MG63 (cell line): ENCODE measurements around the gene AHRR. TPM values are rescaled to one million over a fixed set of nuclear protein-coding genes. Genes with fewer than 3 reads are reported as not detected.
A peak's percentile ranks its signal among the peaks of the same experiment; 100 is the strongest.

Experiments used
- DNase-seq: peaks from one replicate; pipeline ENCODE4 v3.0.0-alpha.2; 2020
- H3K27me3 ChIP-seq: fragments of 250-450 bp; sonication (Bioruptor Pico); 2 replicates; pipeline ENCODE4 v1.5.1; 2020; ENCODE audit warnings: mild to moderate bottlenecking, moderate library complexity
- H3K36me3 ChIP-seq: fragments of 250-450 bp; sonication (Bioruptor Pico); 2 replicates; pipeline ENCODE4 v1.5.1; 2020; ENCODE audit warnings: mild to moderate bottlenecking, moderate library complexity
- H3K4me3 ChIP-seq: fragments of 250-450 bp; sonication (Bioruptor Pico); 2 replicates; pipeline ENCODE4 v1.5.1; 2020; ENCODE audit warnings: mild to moderate bottlenecking, moderate library complexity
- H3K9me3 ChIP-seq: fragments of 250-450 bp; sonication (Bioruptor Pico); 2 replicates; pipeline ENCODE4 v1.5.1; 2020; ENCODE audit warnings: mild to moderate bottlenecking, moderate library complexity
- total RNA-seq: library from RNA; depleted of rRNA; stranded (reverse); fragments of >200 nt; shearing (Covaris generic); gene quantifications from 2 replicates; pipeline ENCODE4 v1.2.3, GENCODE V29; 2014; ENCODE audit warnings: low replicate concordance

AHRR gene
- total RNA-seq, 1 experiment from 2014 or later, result 24.5 TPM

DNA sequence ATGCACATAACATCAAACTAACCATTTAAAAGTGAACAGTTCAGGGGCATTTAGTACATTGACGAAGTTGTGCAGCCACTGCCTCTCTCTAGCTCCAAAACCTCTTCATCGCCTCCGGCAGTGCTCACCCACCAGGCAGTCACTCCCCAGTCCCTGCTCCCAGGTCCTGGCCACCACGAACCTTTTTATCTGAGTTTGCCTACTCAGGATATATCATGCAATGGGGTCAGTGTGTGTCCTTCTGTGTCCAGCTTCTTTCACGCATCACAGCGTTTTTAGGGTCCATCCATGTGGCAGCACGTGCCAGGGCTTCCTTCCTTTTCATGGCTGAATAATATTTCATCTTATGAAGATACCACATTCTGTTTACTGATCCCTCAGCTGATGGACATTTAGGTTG, 4.6 kb downstream of the AHRR start:
- DNase-seq, result no peak
- H3K9me3 ChIP-seq, result no peaks in the 10 kb centered on the region
- H3K4me3 ChIP-seq, result no peak overlapping the region
- H3K27me3 ChIP-seq, result no peaks in the 10 kb centered on the region
- H3K36me3 ChIP-seq, result peaks cover 32% of the 10 kb centered on the region

GRCh38 chr5:329121-329735, 7.7 kb downstream of the AHRR start:
- no peak overlapping the region for H3K4me3 ChIP-seq

DNA sequence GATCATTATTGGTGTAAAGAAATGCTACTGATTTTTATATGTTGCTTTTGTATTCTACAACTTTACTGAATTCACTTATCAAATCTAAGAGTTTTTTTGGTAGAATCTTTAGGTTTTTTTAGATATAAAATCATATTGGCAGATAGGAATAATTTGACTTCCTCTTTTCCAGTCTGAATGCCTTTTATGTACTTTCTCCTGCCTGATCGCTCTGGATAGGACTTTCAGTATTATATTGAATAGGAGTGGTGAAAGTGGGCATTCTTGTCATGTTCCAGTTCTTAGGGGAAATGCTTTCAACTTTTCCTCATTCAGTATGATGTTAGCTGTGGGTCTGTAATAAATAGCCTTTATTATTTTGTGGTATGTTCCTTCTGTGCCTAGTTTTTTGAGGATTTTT, 8.3 kb downstream of the AHRR start:
- DNase-seq, result no peak
- H3K36me3 ChIP-seq, result peaks cover 20% of the 10 kb centered on the region
- H3K27me3 ChIP-seq, result no peaks in the 10 kb centered on the region
- H3K4me3 ChIP-seq, result no peak overlapping the region
- H3K9me3 ChIP-seq, result no peaks in the 10 kb centered on the region

More at GRCh38 chr5:329121-329735, 7.7 kb downstream of the AHRR start:
- Histone ChIP-seq H3K9me3 (no peaks in the 10 kb centered on the region), H3K27me3 (no peaks in the 10 kb centered on the region), H3K36me3 (peaks cover 21% of the 10 kb centered on the region)
- no peak for DNase-seq

- Histone ChIP-seq H3K4me3 (no peak overlapping the region), H3K27me3 (no peaks in the 10 kb centered on the region)
- DNase-seq, result no peak
Observed at GRCh38 chr5:332843-333242, 11.3 kb downstream of the AHRR start.

DNA sequence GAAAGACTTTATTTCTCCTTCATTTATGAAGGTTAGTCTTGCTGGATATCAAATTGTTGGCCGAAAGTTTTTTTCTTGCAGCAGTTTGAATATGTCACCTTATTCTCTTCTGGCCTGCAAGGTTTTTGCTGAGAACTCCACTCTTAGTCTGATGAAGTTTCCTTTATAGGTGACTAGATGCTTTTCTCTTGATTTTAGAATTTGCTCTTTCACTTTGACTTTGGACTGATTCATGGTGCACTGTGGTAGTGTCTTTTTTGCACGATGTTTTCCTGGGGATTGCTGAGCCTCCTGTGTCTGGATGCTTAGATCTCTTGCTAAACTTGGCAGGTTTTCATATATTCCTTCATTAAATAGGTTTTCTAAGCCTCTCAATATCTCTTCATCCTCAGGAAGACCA, 12.4 kb downstream of the AHRR start:
- no peaks in the 10 kb centered on the region for H3K9me3 ChIP-seq
- no peaks in the 10 kb centered on the region for H3K27me3 ChIP-seq
- no peak overlapping the region for H3K4me3 ChIP-seq
- no peak for DNase-seq
- peaks cover 9% of the 10 kb centered on the region for H3K36me3 ChIP-seq

More at GRCh38 chr5:332843-333242, 11.3 kb downstream of the AHRR start:
- Histone ChIP-seq H3K9me3 (no peaks in the 10 kb centered on the region), H3K36me3 (peaks cover 7% of the 10 kb centered on the region)

- H3K4me3 ChIP-seq, result no peak overlapping the region
- H3K27me3 ChIP-seq, result no peaks in the 10 kb centered on the region
- no peak for DNase-seq
- H3K9me3 ChIP-seq, result no peaks in the 10 kb centered on the region
- H3K36me3 ChIP-seq, result peaks cover 15% of the 10 kb centered on the region
Observed at GRCh38 chr5:334903-335739, 13.6 kb downstream of the AHRR start.

DNA sequence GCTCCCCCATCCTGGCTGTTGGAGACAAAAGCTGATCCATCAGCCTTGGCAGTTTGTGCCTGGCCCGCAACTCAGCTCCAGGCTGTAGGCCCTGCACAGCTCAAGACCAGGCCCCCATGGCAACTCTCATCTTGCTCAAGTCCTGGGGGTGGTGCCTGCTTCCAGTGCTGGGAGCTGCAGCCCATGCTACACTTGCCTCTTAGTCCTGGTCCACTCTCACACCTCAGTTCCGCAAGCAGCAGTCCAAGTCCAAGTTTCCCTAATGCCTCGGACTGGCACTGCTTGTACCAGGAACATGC, 14.2 kb downstream of the AHRR start:
- H3K36me3 ChIP-seq, result peaks cover 17% of the 10 kb centered on the region
- no peak overlapping the region for H3K4me3 ChIP-seq
- no peaks in the 10 kb centered on the region for H3K27me3 ChIP-seq
- no peak for DNase-seq
- H3K9me3 ChIP-seq, result no peaks in the 10 kb centered on the region

DNA sequence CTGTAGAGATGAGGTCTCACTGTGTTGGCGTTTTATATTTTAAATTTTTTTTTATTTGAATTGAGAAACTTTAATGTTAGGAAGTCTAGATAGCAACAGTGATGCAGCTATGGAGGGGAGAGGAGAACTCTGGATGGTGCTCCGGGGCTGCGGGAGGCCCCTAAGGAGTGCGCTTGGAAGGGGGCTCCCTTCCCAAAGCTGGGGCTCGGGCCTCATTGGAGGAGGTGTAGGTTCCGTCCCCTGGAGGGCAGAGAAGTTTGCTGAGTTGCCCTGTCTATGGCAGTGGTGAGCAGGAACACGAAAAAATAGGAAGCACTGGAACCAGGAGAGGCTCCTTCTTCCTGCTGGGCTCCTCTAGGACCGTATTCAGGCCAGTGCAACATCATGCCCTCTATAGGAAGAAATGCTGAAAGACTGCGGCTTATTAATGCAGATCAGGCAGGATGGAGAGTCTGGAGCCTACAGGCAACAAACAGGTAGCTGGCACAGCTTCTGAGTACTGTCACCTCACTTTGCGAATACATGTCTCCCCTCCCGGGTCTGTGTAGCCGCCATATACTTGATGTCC, 16.1 kb downstream of the AHRR start:
- Histone ChIP-seq H3K27me3 (no peaks in the 10 kb centered on the region), H3K9me3 (no peaks in the 10 kb centered on the region), H3K4me3 (no peak overlapping the region), H3K36me3 (peaks cover 17% of the 10 kb centered on the region)
- DNase-seq, result no peak

DNA sequence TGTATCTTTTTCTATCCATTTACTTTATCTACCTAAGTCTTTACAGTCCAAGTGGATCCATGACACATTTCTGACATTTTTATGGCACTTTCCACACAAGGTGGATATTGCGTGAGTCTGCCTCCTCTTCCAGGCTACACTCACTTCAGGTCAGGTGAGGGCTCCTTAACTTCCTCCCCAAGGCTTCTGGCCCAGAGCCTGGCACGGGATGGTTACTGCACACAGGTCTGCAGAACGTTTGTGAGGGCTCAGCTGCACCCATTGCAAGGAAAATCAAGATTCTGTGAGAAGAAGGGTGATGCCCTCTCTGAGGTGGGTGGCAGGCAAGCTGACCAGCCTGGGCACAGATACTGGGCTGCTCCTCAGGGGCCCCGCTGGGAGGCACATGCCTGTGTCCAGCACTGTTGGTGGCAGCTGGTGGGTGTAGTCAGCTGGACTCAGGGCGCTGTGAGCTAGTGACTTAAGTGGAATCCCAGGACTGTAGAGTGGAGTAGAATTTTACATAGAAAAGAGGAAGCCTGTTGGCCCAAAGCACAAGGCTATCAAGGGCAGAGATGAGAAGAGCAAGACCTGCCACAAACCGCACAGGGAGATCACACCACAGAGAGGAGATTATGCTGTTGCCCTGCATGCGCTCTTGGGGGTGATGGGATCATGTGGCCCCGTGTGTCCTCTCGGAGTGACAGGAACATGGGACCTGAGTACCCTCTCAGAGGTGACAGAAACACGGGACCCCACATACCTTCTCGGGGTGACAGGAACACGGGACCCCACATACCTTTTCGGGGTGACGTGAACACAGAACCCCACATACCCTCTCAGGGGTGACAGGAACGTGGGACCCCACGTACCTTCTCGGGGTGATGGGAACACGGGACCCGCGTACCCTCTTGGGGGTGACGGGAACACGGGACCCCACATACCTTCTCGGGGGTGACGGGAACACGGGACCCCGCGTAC, 21.3 kb downstream of the AHRR start:
- Histone ChIP-seq H3K36me3 (peaks cover 25% of the 10 kb centered on the region), H3K4me3 (no peak overlapping the region), H3K27me3 (no peaks in the 10 kb centered on the region), H3K9me3 (no peaks in the 10 kb centered on the region)
- no peak for DNase-seq

DNA sequence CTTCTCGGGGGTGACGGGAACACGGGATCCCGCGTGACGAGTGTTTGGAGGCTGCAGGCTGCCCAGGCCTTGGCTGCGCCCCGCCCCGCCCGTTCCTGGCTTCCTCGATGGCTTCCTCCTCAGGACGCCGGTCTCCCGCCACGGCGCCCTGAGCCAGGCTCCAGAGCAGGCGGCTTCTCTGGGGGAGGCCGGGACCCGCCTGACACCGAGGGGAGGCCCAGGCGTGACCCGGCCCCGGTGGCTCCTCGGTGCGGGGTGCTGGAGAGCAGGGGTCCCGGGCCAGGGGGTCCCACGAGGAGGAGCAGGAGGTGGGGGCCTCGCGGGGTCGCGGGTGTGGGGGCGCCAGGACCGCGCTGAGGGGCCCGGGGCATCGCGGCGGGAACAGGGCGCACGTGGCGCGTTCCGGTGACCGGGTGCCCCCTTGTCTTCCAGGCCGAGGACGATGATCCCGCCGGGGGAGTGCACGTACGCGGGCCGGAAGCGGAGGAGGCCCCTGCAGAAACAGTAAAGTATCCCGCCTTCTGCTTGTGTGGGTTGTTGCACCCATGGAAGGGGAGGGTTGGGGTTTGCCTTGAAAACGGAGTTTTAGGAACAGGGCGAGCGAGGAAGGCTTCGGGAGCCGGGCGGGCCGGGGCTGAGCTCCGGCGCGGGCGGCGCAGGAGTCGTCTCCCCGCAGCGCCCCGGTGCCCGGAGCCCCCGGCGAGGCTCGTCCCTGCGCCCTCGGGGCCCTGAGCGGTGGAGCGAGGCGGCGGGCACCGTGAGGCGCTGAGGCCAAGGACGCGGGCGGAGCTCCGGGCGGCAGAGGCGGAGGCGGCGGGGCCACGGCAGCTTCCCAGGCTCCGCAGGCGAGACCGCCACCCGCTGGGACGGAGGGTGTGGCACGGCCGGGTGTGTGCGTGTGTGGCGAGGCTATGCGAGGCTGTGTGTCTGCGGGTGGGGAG, 22.2 kb downstream of the AHRR start:
- Histone ChIP-seq H3K9me3 (no peaks in the 10 kb centered on the region), H3K36me3 (peaks cover 27% of the 10 kb centered on the region), H3K4me3 (no peak overlapping the region), H3K27me3 (no peaks in the 10 kb centered on the region)
- DNase-seq, result peak; percentile 84

DNA sequence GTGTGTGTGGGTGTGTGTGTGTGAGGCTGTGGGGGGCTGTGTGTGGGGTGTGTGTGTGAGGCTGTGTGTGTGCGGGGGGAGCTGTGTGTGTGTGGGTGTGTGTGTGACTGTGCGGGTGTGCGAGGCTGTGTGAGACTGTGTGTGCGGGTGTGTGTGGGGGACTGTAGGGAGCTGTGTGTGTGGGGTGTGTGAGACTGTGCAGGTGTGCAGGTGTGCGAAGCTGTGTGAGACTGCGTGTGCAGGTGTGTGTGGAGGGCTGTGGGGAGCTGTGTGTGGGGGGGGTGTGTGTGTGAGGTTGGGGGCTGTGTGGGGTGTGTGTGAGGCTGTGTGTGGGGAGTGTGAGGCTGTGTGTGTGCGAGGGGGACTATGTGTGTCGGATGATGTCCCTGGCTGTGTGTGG, 23.2 kb downstream of the AHRR start:
- Histone ChIP-seq H3K4me3 (no peak overlapping the region), H3K9me3 (no peaks in the 10 kb centered on the region), H3K27me3 (no peaks in the 10 kb centered on the region), H3K36me3 (peaks cover 27% of the 10 kb centered on the region)
- no peak for DNase-seq

- DNase-seq, result no peak
- Histone ChIP-seq H3K27me3 (no peaks in the 10 kb centered on the region), H3K9me3 (no peaks in the 10 kb centered on the region), H3K4me3 (no peak overlapping the region), H3K36me3 (peaks cover 23% of the 10 kb centered on the region)
Observed at GRCh38 chr5:345404-346195, 24.1 kb downstream of the AHRR start.

DNA sequence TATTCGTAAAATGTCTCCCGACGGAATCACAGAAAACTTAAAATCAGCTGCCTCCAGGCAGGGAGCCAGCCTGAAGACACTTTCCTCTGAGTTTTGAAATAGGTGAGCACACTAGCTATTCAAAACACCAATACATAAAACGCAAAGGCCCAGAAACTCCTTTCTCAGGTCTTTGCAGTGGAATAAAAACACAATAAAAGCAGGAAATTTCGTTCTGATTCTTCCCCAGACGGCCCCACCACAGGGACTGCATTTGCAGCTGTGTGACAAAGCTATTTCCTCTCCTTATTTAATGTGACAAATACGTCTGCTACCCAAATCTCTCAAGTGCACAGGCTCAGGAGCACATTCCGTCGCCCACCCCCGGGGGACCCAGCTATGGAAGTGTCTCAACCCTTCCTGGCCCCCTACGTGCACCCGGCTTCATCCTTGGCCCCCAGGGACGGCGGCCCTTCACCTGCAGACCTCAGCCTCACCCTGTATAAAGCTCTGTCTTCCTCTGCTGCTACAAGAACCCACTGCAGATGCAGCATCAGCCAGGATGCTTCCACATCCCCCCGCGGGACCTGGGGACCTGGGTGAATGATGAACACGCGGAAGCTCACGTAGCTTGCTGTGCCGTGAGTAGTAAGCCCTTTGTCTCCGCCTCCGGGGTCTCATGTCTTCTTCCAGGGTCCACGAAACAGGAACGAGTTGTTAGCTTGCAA, 24.9 kb downstream of the AHRR start:
- peaks cover 30% of the 10 kb centered on the region for H3K36me3 ChIP-seq
- H3K9me3 ChIP-seq, result no peaks in the 10 kb centered on the region
- no peak for DNase-seq
- no peak overlapping the region for H3K4me3 ChIP-seq
- no peaks in the 10 kb centered on the region for H3K27me3 ChIP-seq

- Histone ChIP-seq H3K4me3 (no peak overlapping the region), H3K27me3 (no peaks in the 10 kb centered on the region), H3K9me3 (no peaks in the 10 kb centered on the region), H3K36me3 (peaks cover 30% of the 10 kb centered on the region)
- no peak for DNase-seq
Observed at GRCh38 chr5:347712-348284, 26.3 kb downstream of the AHRR start.
